HepG2 (cell line): Measurements from ENCODE around the gene TANC1. TPM values are rescaled to one million over a fixed set of nuclear protein-coding genes. Genes with fewer than 3 reads are reported as not detected.

Source experiments
- ATAC-seq: fragments of 200-7000 bp; cut with Tn5 transposase; 3 replicates; pipeline ENCODE4 v1.9.1; 2020; ENCODE audit warnings: mild to moderate bottlenecking, moderate library complexity
- BruUV-seq: library from RNA; stranded (reverse); fragments of 400-500 nt; replicated peaks from 2 replicates; lab custom pipeline; 2021; lab: Mats Ljungman, UMichigan
- CTCF ChIA-PET: fragments of 300-600 bp; formaldehyde crosslinking; extraction: SDS; loops from one replicate; lab custom pipeline; 2021; ENCODE audit warnings: low total read pairs, inconsistent platforms, low intra/inter-chr PET ratio; lab: Yijun Ruan, JAX
- POLR2A ChIA-PET: fragments of 350-600 bp; sonication (Branson Sonifier 250); formaldehyde crosslinking; loops from one replicate; lab custom pipeline; 2020; ENCODE audit warnings: antibody characterized with exemption, inconsistent platforms; lab: Yijun Ruan, JAX
- DNase-seq: peaks from one replicate; pipeline ENCODE4 v3.0.0-alpha.2; 2015; ENCODE audit warnings: low spot score
- FAIRE-seq: peaks from 3 replicates; lab custom pipeline; 2011; peaks lifted over from hg19 to GRCh38; lab: Jason Lieb, UNC
- H2AFZ ChIP-seq: one replicate; pipeline ENCODE4 v1.6.1; 2011; ENCODE audit warnings: low read length, inconsistent platforms
- H3K27ac ChIP-seq: fragments of 300-600 bp; 3 replicates; pipeline ENCODE4 v1.8.0; 2011; ENCODE audit warnings: mixed run types, mild to moderate bottlenecking, mixed read lengths, low read length, inconsistent platforms; ENCODE audit not compliant: insufficient read depth; ENCODE audit errors: extremely low read length
- H3K27me3 ChIP-seq, 2 experiments: fragments of 200-600 bp in 1 of 2; 2 replicates in 1 of 2; 3 replicates in 1 of 2; pipeline versions ENCODE4 v1.6.0 to v1.8.0; 2011; ENCODE audit warnings: low read length in 2 of 2, mild to moderate bottlenecking in 2 of 2, moderate library complexity in 2 of 2, inconsistent platforms in 1 of 2; ENCODE audit not compliant: insufficient read depth in 2 of 2, control insufficient read depth in 1 of 2
- H3K36me3 ChIP-seq, 2 experiments: fragments of 200-600 bp in 1 of 2; replicated peaks in 1 of 2; 2 replicates in 1 of 2; 3 replicates in 1 of 2; pipeline versions ENCODE4 v1.5.1 to v1.8.0; 2011; ENCODE audit warnings: low read length in 2 of 2, inconsistent platforms in 1 of 2; ENCODE audit not compliant: insufficient read depth in 2 of 2, control insufficient read depth in 1 of 2
- H3K4me1 ChIP-seq: 2 replicates; pipeline ENCODE4 v1.5.1; 2012; ENCODE audit warnings: low read length, inconsistent platforms; ENCODE audit not compliant: insufficient read depth
- H3K4me2 ChIP-seq: 2 replicates; pipeline ENCODE4 v1.6.0; 2011; ENCODE audit warnings: low read depth, low read length, inconsistent platforms
- H3K4me3 ChIP-seq, 3 experiments: fragments of 200-600 bp in 1 of 3; sonication (generic), shearing (Covaris generic) in 1 of 3; replicated peaks in 1 of 3; 2 replicates each; pipeline ENCODE4 v1.5.1; 2011 to 2016; ENCODE audit warnings: low read length in 3 of 3, inconsistent platforms in 2 of 3, low read depth in 2 of 3, mild to moderate bottlenecking in 2 of 3, control low read depth in 1 of 3, mixed read lengths in 1 of 3; ENCODE audit not compliant: insufficient read depth in 1 of 3
- H3K79me2 ChIP-seq: one replicate; pipeline ENCODE4 v1.6.1; 2011; ENCODE audit warnings: low read length, inconsistent platforms; ENCODE audit not compliant: insufficient read depth
- H3K9ac ChIP-seq: 2 replicates; pipeline ENCODE4 v1.6.0; 2011; ENCODE audit warnings: mild to moderate bottlenecking, low read depth, low read length, inconsistent platforms; ENCODE audit not compliant: insufficient read depth
- H3K9me3 ChIP-seq: 2 replicates; pipeline ENCODE4 v1.5.1; 2012; ENCODE audit warnings: mild to moderate bottlenecking, low read length
- H4K20me1 ChIP-seq: 2 replicates; pipeline ENCODE4 v1.6.0; 2011; ENCODE audit warnings: inconsistent platforms, mild to moderate bottlenecking, low read length, moderate library complexity; ENCODE audit not compliant: insufficient read depth
- ELF4 ChIP-seq: sonication (generic); formaldehyde crosslinking; IDR thresholded peaks from 2 replicates; pipeline ENCODE4 v1.5.0; 2020; ENCODE audit warnings: missing genetic modification reagents, mild to moderate bottlenecking, moderate library complexity, borderline replicate concordance
- FOXO4 ChIP-seq: sonication (generic); formaldehyde crosslinking; conservative IDR thresholded peaks from 2 replicates; pipeline ENCODE4 v1.8.1; 2023; ENCODE audit warnings: missing genetic modification reagents
- RAD21 ChIP-seq: fragments of 450-650 bp; formaldehyde crosslinking; IDR thresholded peaks from 2 replicates; pipeline ENCODE4 v1.5.0; 2020; ENCODE audit warnings: mild to moderate bottlenecking
- SNAI1 ChIP-seq: sonication (generic); formaldehyde crosslinking; IDR thresholded peaks from 2 replicates; pipeline ENCODE4 v1.5.0; 2020; ENCODE audit warnings: mild to moderate bottlenecking, missing genetic modification reagents, borderline replicate concordance
- WGBS: methylation state at CpG from one replicate; pipeline ENCODE4 v1.1.6; 2017; ENCODE audit warnings: low lambda C conversion rate; 5-methylcytosine and 5-hydroxymethylcytosine counted together
- in situ Hi-C: cut with HindIII; loops from 2 replicates; pipeline ENCODE4 v1.10.0; 2017; ENCODE audit warnings: low pct_unique_long_range_greater_than_20kb; ENCODE audit not compliant: extremely low pct_ligation_motif_present
- intact Hi-C: fragments of 100-400 bp; cut with micrococcal nuclease; formaldehyde crosslinking; loops from one replicate; pipeline ENCODE4 v1.10.0; 2022; ENCODE audit not compliant: unreplicated experiment
- polyA plus RNA-seq, 8 experiments: library from polyadenylated mRNA; depleted of rRNA in 3 of 8; stranded (reverse) in 7 of 8; unstranded in 1 of 8; fragments of >200 nt; fragmentation: Illumina TruSeq in 4 of 8; extraction: Trizol in 4 of 8; gene quantifications; 2 replicates each; pipeline versions ENCODE4 v1.2.1 to v1.2.3, GENCODE V29; 2011 to 2016; ENCODE audit warnings: low read depth in 4 of 8, missing spikeins in 1 of 8, mixed read lengths in 1 of 8; ENCODE audit not compliant: insufficient read depth in 1 of 8
- total RNA-seq, 5 experiments: library from RNA; depleted of rRNA; stranded (reverse); fragments of >200 nt; fragmentation: Illumina TruSeq; extraction: Trizol; gene quantifications; 2 replicates each; pipeline ENCODE4 v1.2.3, GENCODE V29; 2016; ENCODE audit warnings: low read depth in 1 of 5

Gene TANC1
- total and polyA plus RNA-seq, 2 of the 13 experiments (the other 11 are each of a cell fraction or from before 2014, with no cell fraction given), result 2.3 to 5.6 TPM

- POLR2A ChIA-PET, result no interaction called here
- Histone ChIP-seq H3K9me3 (no peaks in the 10 kb centered on the region), H3K4me1 (no peaks in the 10 kb centered on the region), H3K4me2 (no peak overlapping the region), H3K9ac (no peak overlapping the region), H3K79me2 (no peaks in the 10 kb centered on the region), H3K27ac (no peak overlapping the region), H2AFZ (no peak overlapping the region), H3K27me3 (no peaks in the 10 kb centered on the region), H4K20me1 (no peaks in the 10 kb centered on the region), H3K4me3 (no peak overlapping the region), H3K36me3 (peaks cover 0 to 1% of the 10 kb centered on the region in 2 experiments; a peak in 1 of 5 replicates)
- intact Hi-C loops (no loop called here), in situ Hi-C loops (no loop called here)
- no peak for TF ChIP-seq ELF4 (CRISPR knock-in tag)
- TF ChIP-seq FOXO4 (CRISPR knock-in tag), result 0 out of 2 replicates have a peak, but pooled peaks have one; percentile 31
- TF ChIP-seq RAD21 (CRISPR knock-in tag), result no peak
- no peak for TF ChIP-seq SNAI1 (CRISPR knock-in tag)
- FAIRE-seq, result no peak
- BruUV-seq, result no TSS peak
- CTCF ChIA-PET, result no interaction called here
- ATAC-seq, result peak; percentile 11; the same call in 1 of the 3 replicates
- 80% methylated on average over 17 of the region's 17 CpGs for WGBS
- DNase-seq, result no peak
These were observed 255.8 kb downstream of the TANC1 start for GRCh38 chr2:159224061-159224813.
